Right renal pelvis (tissue), 4 donors: ENCODE measurements around the gene LPIN1. TPM values are rescaled to one million over a fixed set of nuclear protein-coding genes. Genes with fewer than 3 reads are reported as not detected.
A peak's percentile ranks its signal among the peaks of the same experiment; 100 is the strongest.
"Not testable (repeated sequence)": the region's sequence is repeated elsewhere in the genome, so short reads cannot be mapped to it uniquely, and the experiment has no call there.

Source experiments
- DNase-seq, 4 donors: peaks; one replicate each; pipeline ENCODE4 v3.0.0-alpha.2; 2013; ENCODE audit warnings: low read depth in 4 of 4, low spot score in 3 of 4, missing footprints in 1 of 4
- polyA plus RNA-seq, 4 donors: library from polyadenylated mRNA; unstranded; fragments of 120-200 nt; gene quantifications; one replicate each; pipeline ENCODE4 v1.2.1, GENCODE V29; 2013; ENCODE audit not compliant: insufficient read length in 4 of 4

The LPIN1 gene
- polyA plus RNA-seq, 4 donors = 19.4 to 21.7 (median 20.1) TPM

- DNase-seq = not testable (repeated sequence)
These were observed 113.5 kb downstream of the LPIN1 start for GRCh38 chr2:11859975-11860374.

DNA sequence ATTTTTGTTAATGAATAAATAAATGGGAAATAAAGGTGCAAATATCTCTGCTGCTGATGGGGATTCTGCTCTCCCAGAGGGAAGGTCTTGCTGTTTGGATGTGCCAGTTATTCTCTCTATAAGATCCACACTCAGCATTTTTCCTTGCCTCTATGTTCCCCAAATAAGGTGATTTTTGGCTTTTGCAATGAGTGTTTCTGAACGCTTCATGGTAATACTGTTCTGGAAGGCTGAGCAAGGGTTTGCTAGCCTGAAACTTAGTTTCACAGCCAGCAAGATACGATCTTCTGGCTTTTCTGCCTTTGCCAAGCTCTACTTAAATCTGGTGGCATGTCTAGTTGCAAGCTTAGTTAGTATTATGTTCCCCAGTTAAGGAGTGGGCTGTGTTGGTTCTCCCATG is 114.6 kb downstream of the LPIN1 start:
- DNase-seq = no peak

GRCh38 chr2:11862049-11862448 is 115.6 kb downstream of the LPIN1 start:
- no peak for DNase-seq

DNA sequence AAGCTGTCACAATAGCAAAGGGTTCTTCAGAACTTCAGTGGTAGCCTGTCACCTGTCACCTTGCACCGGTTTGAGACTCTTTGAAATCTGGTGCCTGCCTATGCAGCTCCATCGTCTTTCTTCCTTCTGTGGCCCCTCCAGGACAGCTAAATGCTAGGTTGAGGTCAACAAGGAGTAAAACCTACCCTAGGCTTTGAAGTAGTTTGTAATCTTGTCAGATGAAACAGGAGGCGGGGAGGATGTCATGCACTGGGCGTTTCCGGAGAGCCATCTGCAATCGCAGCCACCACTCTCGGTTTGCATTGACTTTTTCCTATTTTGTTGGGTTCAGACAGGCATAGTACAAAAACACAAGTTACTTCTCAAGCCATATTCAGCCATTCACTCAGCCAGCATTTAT is 116.7 kb downstream of the LPIN1 start:
- DNase-seq = no peak

GRCh38 chr2:11863513-11864328 is 117.3 kb downstream of the LPIN1 start:
- peak; percentile 67 to 75 (median 72) for DNase-seq

- no peak for DNase-seq
These were observed 118.3 kb downstream of the LPIN1 start for GRCh38 chr2:11864724-11865123.

GRCh38 chr2:11865378-11865777 is 118.9 kb downstream of the LPIN1 start:
- DNase-seq = no peak

DNA sequence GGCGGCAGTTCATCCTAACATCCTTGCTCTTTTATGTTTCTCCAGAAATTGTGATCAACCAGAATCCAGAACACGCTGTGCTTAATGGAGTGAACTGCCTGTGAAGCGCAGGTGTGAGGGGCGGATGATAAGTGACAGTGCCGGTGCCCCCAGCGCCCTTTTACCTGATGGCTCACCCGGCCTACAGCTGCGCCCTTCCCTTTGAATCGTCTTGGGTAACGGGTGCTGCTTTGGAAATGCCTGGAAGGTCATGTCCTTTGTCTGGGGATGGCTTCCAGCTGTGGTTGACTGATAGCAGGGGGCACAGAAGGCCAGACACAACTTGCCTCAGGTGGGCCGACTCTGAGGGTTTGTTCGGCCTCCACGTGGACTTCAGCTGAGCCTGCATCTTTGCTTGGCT is 119.4 kb downstream of the LPIN1 start:
- DNase-seq = no peak

DNA sequence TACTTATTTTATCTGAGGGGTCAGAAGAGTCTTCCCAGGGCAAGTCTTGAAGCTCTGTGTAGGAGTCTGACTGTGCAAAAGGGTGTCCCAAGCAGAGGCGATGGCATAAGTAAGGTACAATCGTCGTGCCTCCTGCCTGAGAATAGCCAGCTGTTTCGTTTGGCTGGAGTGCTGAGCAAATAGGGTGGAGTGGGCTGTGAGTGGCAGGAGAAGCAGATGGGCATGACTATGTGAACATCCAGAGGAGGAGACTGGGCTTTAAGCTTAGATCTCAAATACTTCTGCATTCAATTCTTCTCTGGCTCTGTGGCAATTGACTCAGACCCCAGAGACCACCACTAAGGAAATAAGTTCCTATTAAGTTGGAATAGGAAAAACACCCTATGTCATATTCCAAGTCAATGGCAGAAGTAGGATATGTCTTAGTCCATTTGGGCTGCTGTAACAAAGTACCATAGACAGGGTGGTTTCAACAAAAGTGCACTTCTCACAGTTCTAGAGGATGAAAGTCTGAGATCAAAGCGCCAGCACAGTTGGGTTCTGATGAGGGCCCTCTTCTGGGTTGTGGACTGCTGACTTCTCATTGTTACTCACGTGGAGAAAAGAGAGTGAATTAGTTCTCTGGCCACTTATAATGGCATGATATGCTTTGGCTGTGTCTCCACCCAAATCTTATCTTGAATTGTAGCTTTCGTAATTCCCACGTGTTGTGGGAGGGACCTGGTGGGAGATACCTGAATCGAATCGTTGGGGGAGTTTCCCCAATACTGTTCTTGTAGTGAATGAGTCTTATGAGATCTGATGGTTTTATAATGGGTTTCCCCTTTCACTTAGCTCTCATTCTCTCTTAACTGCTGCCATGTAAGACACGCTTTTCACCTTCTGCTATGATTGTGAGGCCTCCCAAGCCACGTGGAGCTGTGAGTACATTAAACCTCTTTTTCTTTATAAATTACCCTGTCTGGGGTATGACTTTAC is 120.2 kb downstream of the LPIN1 start:
- DNase-seq = no peak

DNA sequence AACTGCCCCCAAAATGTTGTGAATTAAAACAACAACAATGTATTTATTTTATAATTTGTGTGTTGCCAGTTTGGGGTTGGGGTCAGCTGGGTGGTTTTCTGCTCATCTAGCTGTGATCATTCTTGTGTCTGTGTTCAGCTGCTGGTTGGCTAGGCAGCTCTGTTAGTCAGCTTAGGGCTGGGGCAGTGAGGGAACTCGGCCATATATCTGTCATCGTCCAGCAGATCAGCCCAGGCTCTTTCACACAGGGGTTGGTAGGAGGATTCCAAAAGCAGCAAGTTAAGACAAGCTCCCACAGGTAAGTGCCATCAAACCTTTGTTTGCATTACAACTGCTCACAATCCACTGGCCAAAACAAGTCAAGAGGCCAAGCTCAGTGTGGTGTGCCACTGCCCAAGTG is 121.5 kb downstream of the LPIN1 start:
- DNase-seq = no peak

DNA sequence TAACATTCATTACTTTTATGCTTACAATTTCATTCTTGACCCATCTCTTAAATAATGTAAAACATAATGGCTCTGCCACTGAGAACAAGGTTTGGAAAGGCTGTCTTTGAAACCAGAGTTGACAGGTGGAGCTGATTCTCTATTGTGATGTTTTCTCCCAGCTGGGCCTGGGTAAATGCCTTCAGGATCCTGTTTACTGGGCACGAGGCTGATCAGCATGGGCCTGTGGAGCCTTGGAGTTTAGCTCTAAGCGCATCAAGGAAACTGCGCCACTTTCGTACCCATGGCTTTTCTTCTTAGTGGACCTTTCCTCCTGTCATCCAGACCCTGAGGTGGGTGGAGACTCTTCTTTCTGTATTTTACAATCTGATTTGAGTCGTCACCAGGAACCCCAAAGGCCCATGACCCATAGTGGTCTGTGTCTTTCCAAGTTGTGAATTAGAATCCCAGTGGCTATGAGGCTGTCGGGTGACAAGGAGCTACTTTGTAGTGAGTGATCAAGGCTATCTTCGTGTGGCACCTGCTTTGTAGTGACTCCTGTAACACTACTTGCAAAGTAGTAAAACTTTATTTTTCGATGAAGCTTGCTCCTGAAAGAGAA is 123.1 kb downstream of the LPIN1 start:
- no peak for DNase-seq

DNA sequence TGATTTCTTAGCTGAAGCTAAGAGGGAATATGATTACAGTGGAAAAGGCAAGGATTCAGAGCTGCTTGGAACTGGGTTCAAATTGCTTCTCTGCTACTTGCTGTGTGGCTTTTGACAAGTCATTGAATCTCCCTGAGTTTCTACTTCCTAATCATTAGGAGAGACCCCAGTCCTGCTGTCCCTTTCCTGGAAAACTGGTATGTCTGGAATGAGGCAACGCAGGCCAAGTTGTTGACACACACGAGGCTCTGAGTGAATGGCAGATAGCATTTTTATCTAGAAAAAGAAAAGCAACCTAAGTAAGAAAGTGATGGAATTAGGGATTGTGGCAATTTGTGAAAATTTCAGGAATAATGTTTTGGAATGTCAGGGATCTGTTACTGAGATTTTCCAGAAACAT is 123.6 kb downstream of the LPIN1 start:
- no peak for DNase-seq

DNA sequence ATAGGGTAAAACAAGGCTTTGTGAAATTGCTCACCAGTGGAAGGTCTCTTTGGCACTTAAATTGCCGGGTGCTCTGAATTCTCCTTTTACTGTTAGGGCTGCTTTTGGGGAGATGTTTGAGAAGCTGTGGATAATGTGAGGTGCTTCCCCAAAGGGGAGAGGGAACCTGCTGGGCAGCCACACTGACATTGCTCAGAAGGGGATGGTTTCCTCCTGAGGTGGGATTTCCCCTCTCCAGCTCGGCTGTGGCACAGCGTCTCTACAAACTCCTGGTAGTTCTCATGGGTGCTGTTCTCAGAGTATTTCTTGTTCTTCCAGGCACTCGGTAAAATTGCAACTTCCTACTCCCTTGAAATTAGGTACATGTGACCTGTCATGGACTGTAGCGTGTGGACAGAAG is 124.2 kb downstream of the LPIN1 start:
- no peak for DNase-seq

- DNase-seq = no peak
These were observed 125.0 kb downstream of the LPIN1 start for GRCh38 chr2:11871421-11871820.

DNA sequence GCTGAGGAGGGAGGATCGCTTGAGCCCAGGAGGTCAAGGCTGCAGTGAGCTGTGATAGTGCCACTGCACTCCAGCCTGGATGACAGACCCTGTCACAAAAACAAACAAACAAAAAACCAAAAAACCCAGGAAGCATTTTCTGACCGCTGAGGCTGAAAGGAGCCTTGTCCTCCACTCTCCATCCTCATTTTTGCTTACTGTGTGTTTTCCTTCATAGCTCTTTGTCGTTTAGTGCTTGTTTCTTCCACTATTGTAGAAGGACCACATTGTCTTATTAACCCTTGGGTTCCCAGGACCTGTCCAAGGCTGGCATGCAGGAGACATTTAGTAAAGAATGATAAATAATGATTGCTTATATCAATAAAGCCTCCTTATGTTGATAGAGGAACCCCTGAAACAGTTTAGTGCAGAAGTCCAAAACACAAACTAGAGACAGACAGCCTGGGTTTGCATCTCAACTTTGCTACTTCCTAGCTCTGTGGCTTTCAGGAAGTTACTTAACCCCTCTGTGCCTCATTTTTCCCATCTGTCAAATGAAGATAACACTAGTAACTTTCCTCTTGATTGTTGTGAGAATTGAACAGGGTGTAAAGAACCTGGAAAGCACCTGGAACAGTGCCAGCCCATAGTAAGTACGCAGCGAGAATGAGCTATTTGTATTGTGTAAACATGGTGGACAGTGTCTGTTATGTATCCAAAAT is 126.0 kb downstream of the LPIN1 start:
- DNase-seq = no peak

GRCh38 chr2:11872948-11873269 is 126.5 kb downstream of the LPIN1 start:
- no peak for DNase-seq

GRCh38 chr2:11873356-11874154 is 127.1 kb downstream of the LPIN1 start:
- no peak for DNase-seq

DNA sequence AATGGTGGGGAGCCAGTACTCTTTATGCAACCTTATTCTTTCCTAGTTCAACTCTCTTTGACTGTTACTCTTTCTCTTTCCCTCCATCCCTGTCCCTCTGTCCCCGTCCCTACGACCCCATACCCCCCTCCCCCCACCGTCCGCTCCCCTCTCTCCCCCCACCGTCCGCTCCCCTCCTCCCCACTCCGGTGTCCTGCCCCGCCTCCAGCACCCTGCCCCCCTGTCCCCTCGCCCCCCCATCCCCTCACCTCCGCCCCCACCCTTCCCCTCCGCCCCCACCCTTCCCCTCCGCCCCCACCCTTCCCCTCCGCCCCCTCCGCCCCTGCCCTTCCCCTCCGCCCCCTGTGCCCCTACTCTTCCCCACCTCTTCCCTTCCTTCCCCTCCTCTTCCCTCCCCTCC is 128.4 kb downstream of the LPIN1 start:
- no peak for DNase-seq

- no peak for DNase-seq
These were observed 129.0 kb downstream of the LPIN1 start for GRCh38 chr2:11875481-11875880.

GRCh38 chr2:11876436-11876835 is 130.0 kb downstream of the LPIN1 start:
- DNase-seq = no peak
